CD14-positive monocyte (primary cell): ENCODE data around the gene PAXX. TPM values are rescaled to one million over a fixed set of nuclear protein-coding genes. Genes with fewer than 3 reads are reported as not detected.

Experiments
- DNase-seq, 3 donors: peaks; one replicate each; pipeline ENCODE4 v3.0.0-alpha.2; 2011 to 2022
- H2AFZ ChIP-seq: 2 replicates; pipeline ENCODE4 v1.6.0; 2012; ENCODE audit warnings: mild to moderate bottlenecking, low read depth, low read length, inconsistent platforms; ENCODE audit not compliant: insufficient read depth, poor library complexity, severe bottlenecking
- H3K27ac ChIP-seq, 2 donors: 1 replicate in 1 of 2; 2 replicates in 1 of 2; pipeline ENCODE4 v1.5.1; 2012 to 2013; ENCODE audit warnings: low read length in 2 of 2, control low read depth in 1 of 2, inconsistent platforms in 1 of 2, low read depth in 1 of 2, mild to moderate bottlenecking in 1 of 2
- H3K27me3 ChIP-seq, 2 donors: one replicate each; pipeline versions ENCODE4 v1.6.0 to v1.6.1; 2011 to 2013; ENCODE audit warnings: low read length in 2 of 2; ENCODE audit not compliant: control insufficient read depth in 2 of 2, insufficient read depth in 2 of 2
- H3K36me3 ChIP-seq, 2 donors: replicated peaks in 1 of 2; 1 replicate in 1 of 2; 2 replicates in 1 of 2; pipeline versions ENCODE4 v1.5.1 to v1.6.1; 2012 to 2013; ENCODE audit warnings: low read length in 2 of 2, control low read depth in 1 of 2, inconsistent platforms in 1 of 2, mild to moderate bottlenecking in 1 of 2; ENCODE audit not compliant: insufficient read depth in 2 of 2, control insufficient read depth in 1 of 2
- H3K4me1 ChIP-seq, 2 donors: 1 replicate in 1 of 2; 2 replicates in 1 of 2; pipeline versions ENCODE4 v1.5.1 to v1.6.1; 2012 to 2013; ENCODE audit warnings: low read length in 2 of 2, control low read depth in 1 of 2, inconsistent platforms in 1 of 2, mild to moderate bottlenecking in 1 of 2, moderate library complexity in 1 of 2; ENCODE audit not compliant: insufficient read depth in 2 of 2, control insufficient read depth in 1 of 2
- H3K4me2 ChIP-seq: replicated peaks from 2 replicates; pipeline ENCODE3; 2012; ENCODE audit warnings: low read length, moderate library complexity, mild to moderate bottlenecking; ENCODE audit not compliant: poor library complexity, severe bottlenecking; ENCODE audit errors: extremely low read depth
- H3K4me3 ChIP-seq, 3 experiments: fragments of 200-600 bp in 1 of 3; sonication (generic) in 1 of 3; replicated peaks in 1 of 3; 1 replicate in 2 of 3; 2 replicates in 1 of 3; pipeline ENCODE4 v1.5.1; 2011 to 2013; ENCODE audit warnings: low read length in 3 of 3, mild to moderate bottlenecking in 3 of 3, control low read depth in 2 of 3, low read depth in 2 of 3, inconsistent platforms in 1 of 3, moderate library complexity in 1 of 3
- H3K79me2 ChIP-seq: 2 replicates; pipeline ENCODE4 v1.6.0; 2012; ENCODE audit warnings: mild to moderate bottlenecking, control low read depth, inconsistent platforms, low read length, moderate library complexity; ENCODE audit not compliant: insufficient read depth
- H3K9ac ChIP-seq: 2 replicates; pipeline ENCODE4 v1.6.0; 2017; ENCODE audit warnings: low read length, mild to moderate bottlenecking; ENCODE audit not compliant: insufficient read depth, poor library complexity, severe bottlenecking
- H3K9me3 ChIP-seq, 2 donors: replicated peaks in 1 of 2; 1 replicate in 1 of 2; 2 replicates in 1 of 2; pipeline versions ENCODE4 v1.5.1 to v1.6.1; 2012 to 2013; ENCODE audit warnings: low read length in 2 of 2, control low read depth in 1 of 2; ENCODE audit not compliant: control insufficient read depth in 1 of 2, insufficient read depth in 1 of 2
- H4K20me1 ChIP-seq: 2 replicates; pipeline ENCODE4 v1.6.0; 2012; ENCODE audit warnings: mild to moderate bottlenecking, low read length, control low read depth, moderate library complexity; ENCODE audit not compliant: insufficient read depth
- H3K27ac Mint-ChIP-seq, 7 donors: one replicate each; pipeline ENCODE4 v1.8.0; 2020; ENCODE audit warnings: mild to moderate bottlenecking in 7 of 7, mixed read lengths in 7 of 7, moderate library complexity in 6 of 7, inconsistent platforms in 2 of 7
- H3K27me3 Mint-ChIP-seq, 3 donors: one replicate each; pipeline ENCODE4 v1.8.0; 2021 to 2022; ENCODE audit warnings: low read depth in 3 of 3, mild to moderate bottlenecking in 3 of 3, mixed read lengths in 3 of 3, moderate library complexity in 3 of 3, inconsistent platforms in 1 of 3
- H3K36me3 Mint-ChIP-seq, 2 donors: one replicate each; pipeline ENCODE4 v1.8.0; 2020; ENCODE audit warnings: mixed read lengths in 2 of 2, inconsistent platforms in 1 of 2, mild to moderate bottlenecking in 1 of 2
- H3K4me1 Mint-ChIP-seq: one replicate; pipeline ENCODE4 v1.8.0; 2020; ENCODE audit warnings: mild to moderate bottlenecking, mixed read lengths
- H3K4me3 Mint-ChIP-seq, 2 donors: one replicate each; pipeline ENCODE4 v1.8.0; 2020; ENCODE audit warnings: mild to moderate bottlenecking in 2 of 2, mixed read lengths in 2 of 2, moderate library complexity in 1 of 2
- H3K9me3 Mint-ChIP-seq, 7 donors: one replicate each; pipeline ENCODE4 v1.8.0; 2020 to 2022; ENCODE audit warnings: mixed read lengths in 7 of 7, mild to moderate bottlenecking in 6 of 7, moderate library complexity in 6 of 7, inconsistent platforms in 2 of 7
- WGBS: methylation state at CpG from one replicate; pipeline ENCODE4 v1.1.5; 2013; ENCODE audit warnings: missing lambda C conversion rate; ENCODE audit not compliant: insufficient coverage; 5-methylcytosine and 5-hydroxymethylcytosine counted together
- intact Hi-C, 2 donors: fragments of 100-400 bp; cut with micrococcal nuclease; formaldehyde crosslinking; loops; one replicate each; pipeline versions ENCODE4 v1.15.0 to v1.15.1; 2023
- polyA plus RNA-seq, 3 donors: library from polyadenylated mRNA; depleted of rRNA in 1 of 3; unstranded in 2 of 3; stranded (reverse) in 1 of 3; fragments of 300-500 nt in 2 of 3; fragments of >200 nt in 1 of 3; fragmentation: Illumina TruSeq in 2 of 3; gene quantifications; 1 replicate in 2 of 3; 2 replicates in 1 of 3; pipeline ENCODE4 v1.2.3, GENCODE V29; 2012 to 2021
- TF ChIP-seq, protein P1 (sequence below): fragments of 200-600 bp; IDR thresholded peaks from one replicate; pipeline ENCODE4 v1.8.0; 2022; ENCODE audit warnings: antibody characterized with exemption, mild to moderate bottlenecking

The PAXX gene
- polyA plus RNA-seq, 3 donors, result 35.3 to 92.9 (median 40.7) TPM

- Histone ChIP-seq H3K4me3 (peak within 1 kb of the TSS; percentile 79 to 86 (median 79)), H4K20me1 (peaks cover 42% of the 10 kb centered on the region), H3K4me1 (peaks cover 19 to 32% of the 10 kb centered on the region in 2 donors), H3K27ac (peak within 1 kb of the TSS; percentile 47 to 80), H3K79me2 (peaks cover 20% of the 10 kb centered on the region), H3K9ac (peak within 1 kb of the TSS; percentile 80), H3K9me3 (no peaks in the 10 kb centered on the region), H3K27me3 (no peaks in the 10 kb centered on the region), H2AFZ (peak within 1 kb of the TSS; percentile 43), H3K4me2 (peak within 1 kb of the TSS; percentile 93), H3K36me3 (peaks cover 33 to 35% of the 10 kb centered on the region in 2 donors)
- DNase-seq, result peak; percentile 90 to 92 (median 91)
- TF ChIP-seq, protein P1, sequence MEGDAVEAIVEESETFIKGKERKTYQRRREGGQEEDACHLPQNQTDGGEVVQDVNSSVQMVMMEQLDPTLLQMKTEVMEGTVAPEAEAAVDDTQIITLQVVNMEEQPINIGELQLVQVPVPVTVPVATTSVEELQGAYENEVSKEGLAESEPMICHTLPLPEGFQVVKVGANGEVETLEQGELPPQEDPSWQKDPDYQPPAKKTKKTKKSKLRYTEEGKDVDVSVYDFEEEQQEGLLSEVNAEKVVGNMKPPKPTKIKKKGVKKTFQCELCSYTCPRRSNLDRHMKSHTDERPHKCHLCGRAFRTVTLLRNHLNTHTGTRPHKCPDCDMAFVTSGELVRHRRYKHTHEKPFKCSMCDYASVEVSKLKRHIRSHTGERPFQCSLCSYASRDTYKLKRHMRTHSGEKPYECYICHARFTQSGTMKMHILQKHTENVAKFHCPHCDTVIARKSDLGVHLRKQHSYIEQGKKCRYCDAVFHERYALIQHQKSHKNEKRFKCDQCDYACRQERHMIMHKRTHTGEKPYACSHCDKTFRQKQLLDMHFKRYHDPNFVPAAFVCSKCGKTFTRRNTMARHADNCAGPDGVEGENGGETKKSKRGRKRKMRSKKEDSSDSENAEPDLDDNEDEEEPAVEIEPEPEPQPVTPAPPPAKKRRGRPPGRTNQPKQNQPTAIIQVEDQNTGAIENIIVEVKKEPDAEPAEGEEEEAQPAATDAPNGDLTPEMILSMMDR, result peak; percentile 97
- Mint-ChIP-seq H3K4me1 (peaks cover 13% of the 10 kb centered on the region), H3K9me3 (no peaks in the 10 kb centered on the region), H3K4me3 (peak within 1 kb of the TSS; percentile 73 to 83), H3K27me3 (peaks cover 0 to 6% (median 4%) of the 10 kb centered on the region in 3 donors), H3K27ac (peak within 1 kb of the TSS in 6 of 7 donors; percentile 31 to 77 (median 60)), H3K36me3 (peaks cover 19 to 36% of the 10 kb centered on the region in 2 donors)
- intact Hi-C loops, result loop anchor here (2.0 to 10.0 kb wide), 4 partner anchors 58 to 140 kb away; partner anchors contain the start of genes AJM1 (in 1 of the 2), FUT7 (in 1 of the 2), PHPT1 (in 1 of the 2) and RABL6 (in 1 of the 2)
- 3% methylated on average over 72 of the region's 74 CpGs for whole genome bisulfite sequencing
Measured at GRCh38 chr9:136944519-136945332, 47.5 kb upstream of the PAXX start, which contains the start of the genes C8G and FBXW5. Gene C8G, plus strand, starts transcription at chr9:136945243. Its CDS starts 78 bp downstream, at chr9:136945321. Gene FBXW5, minus strand, starts transcription at chr9:136944738. Its CDS starts 655 bp downstream, at chr9:136944083.
